Measurements from ENCODE around the gene DENND1A. TPM values are rescaled to one million over a fixed set of nuclear protein-coding genes. Genes with fewer than 3 reads are reported as not detected.

DENND1A gene
- total RNA-seq, 1 experiment from 2014 or later = 29.7 TPM

DNA sequence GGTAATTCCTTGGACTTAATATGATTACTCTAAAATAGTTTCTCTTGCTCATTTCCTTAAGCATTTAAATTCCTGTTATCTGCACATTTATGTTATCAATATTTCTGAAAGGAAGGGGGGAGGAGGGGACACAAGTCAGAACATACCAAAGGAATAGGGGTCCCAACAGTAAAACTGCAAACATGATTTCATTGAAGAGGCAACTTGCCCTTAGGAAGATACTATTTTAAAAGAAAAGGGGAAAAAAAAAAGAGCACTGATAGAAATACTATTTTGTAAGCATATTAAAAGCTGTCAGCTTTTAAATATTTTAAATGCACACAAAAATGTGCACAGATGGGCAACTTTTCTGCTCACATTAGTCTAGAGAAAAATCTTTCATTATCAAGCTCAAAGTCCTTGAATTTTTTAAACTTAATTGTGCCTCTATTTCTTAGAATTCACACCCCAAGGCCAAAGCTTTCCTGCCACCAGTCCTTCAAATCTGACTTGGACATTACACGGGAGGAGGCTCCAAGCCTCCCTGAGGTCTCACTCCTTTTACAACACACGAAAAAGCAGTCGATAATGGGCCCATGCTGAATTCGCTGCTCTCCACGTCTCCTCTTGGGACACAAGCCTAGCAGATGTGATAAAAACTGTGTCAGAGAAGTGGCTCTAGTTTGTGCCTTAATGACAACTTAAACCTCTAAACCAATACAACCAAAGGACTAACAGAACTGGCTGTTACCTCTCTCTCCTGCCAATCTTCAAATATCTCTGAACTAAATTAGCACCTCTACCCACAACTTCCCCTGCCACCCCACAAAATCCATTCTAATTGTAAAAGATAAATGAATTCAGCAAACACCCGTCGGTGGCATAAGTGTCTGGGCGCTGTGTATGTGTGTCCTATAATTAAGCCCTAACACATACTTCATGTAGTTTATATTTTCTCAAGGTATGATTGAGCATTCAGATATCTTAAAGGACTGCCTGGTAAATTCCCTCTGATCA, 154.3 kb downstream of the DENND1A start:
- H3K79me2 ChIP-seq (ENCODE audit: low read length) = no peaks in the 10 kb centered on the region
- H3K9me3 ChIP-seq (ENCODE audit: low read length) = no peaks in the 10 kb centered on the region
- TF ChIP-seq CTCF (conservative IDR thresholded peaks at IDR 0.05; ENCODE audit: low read depth, low read length) (no peak), EZH2 (IDR thresholded peaks at IDR 0.05; ENCODE audit: low read length, unreplicated experiment) (no peak), EZH2phosphoT487 (IDR thresholded peaks at IDR 0.05; ENCODE audit: borderline replicate concordance, low read length) (no peak)
- no peaks in the 10 kb centered on the region for H3K4me1 ChIP-seq (ENCODE audit: insufficient read depth, low read length)
- no peak overlapping the region for H3K9ac ChIP-seq (ENCODE audit: low read length)
- no peak overlapping the region for H3K27ac ChIP-seq (ENCODE audit: low read length)
- H3K4me3 ChIP-seq (ENCODE audit: low read length) = no peak overlapping the region
- H3K9me2 ChIP-seq (replicated peaks; ENCODE audit: low read length) = no peaks in the 10 kb centered on the region
- no peaks in the 10 kb centered on the region for H3K36me3 ChIP-seq (ENCODE audit: low read depth, low read length)
- no peak for ATAC-seq
- POLR2A ChIA-PET (ENCODE audit: unreplicated experiment) = no interaction called here
- H2AFZ ChIP-seq (ENCODE audit: low read length) = no peak overlapping the region
- intact Hi-C loops (cut with micrococcal nuclease) = no loop called here
- BruUV-seq (replicated peaks) = no TSS peak
- no peak overlapping the region for H3K4me2 ChIP-seq (ENCODE audit: low read length)
- DNase-seq = no peak
- H3F3A ChIP-seq (ENCODE audit: low read length, unreplicated experiment) = no peaks in the 10 kb centered on the region
- no peaks in the 10 kb centered on the region for H4K20me1 ChIP-seq (ENCODE audit: low read length)
- H3K27me3 ChIP-seq (ENCODE audit: low read length) = no peaks in the 10 kb centered on the region
- CTCF ChIA-PET = no interaction called here

GRCh38 chr9:123773783-123774182, 156.1 kb downstream of the DENND1A start:
- Histone ChIP-seq H4K20me1 (ENCODE audit: low read length) (no peaks in the 10 kb centered on the region), H3K79me2 (ENCODE audit: low read length) (no peaks in the 10 kb centered on the region)
- no peak for TF ChIP-seq EZH2phosphoT487 (IDR thresholded peaks at IDR 0.05; ENCODE audit: borderline replicate concordance, low read length)
- no peak for TF ChIP-seq CTCF (conservative IDR thresholded peaks at IDR 0.05; ENCODE audit: low read depth, low read length)
- no peak for TF ChIP-seq EZH2 (IDR thresholded peaks at IDR 0.05; ENCODE audit: low read length, unreplicated experiment)

GRCh38 chr9:123772967-123773366, 157.0 kb downstream of the DENND1A start:
- Histone ChIP-seq H2AFZ (ENCODE audit: low read length) (no peak overlapping the region), H3K4me1 (ENCODE audit: insufficient read depth, low read length) (no peaks in the 10 kb centered on the region), H3K9me2 (replicated peaks; ENCODE audit: low read length) (no peaks in the 10 kb centered on the region), H3K27ac (ENCODE audit: low read length) (no peak overlapping the region), H3K36me3 (ENCODE audit: low read depth, low read length) (no peaks in the 10 kb centered on the region), H3K9ac (ENCODE audit: low read length) (no peak overlapping the region), H3K9me3 (ENCODE audit: low read length) (no peaks in the 10 kb centered on the region), H4K20me1 (ENCODE audit: low read length) (no peaks in the 10 kb centered on the region), H3K4me3 (ENCODE audit: low read length) (no peak overlapping the region), H3F3A (ENCODE audit: low read length, unreplicated experiment) (no peaks in the 10 kb centered on the region), H3K4me2 (ENCODE audit: low read length) (no peak overlapping the region), H3K27me3 (ENCODE audit: low read length) (no peaks in the 10 kb centered on the region), H3K79me2 (ENCODE audit: low read length) (no peaks in the 10 kb centered on the region)
- no TSS peak for BruUV-seq (replicated peaks)
- no peak for TF ChIP-seq EZH2 (IDR thresholded peaks at IDR 0.05; ENCODE audit: low read length, unreplicated experiment)
- no peak for TF ChIP-seq CTCF (conservative IDR thresholded peaks at IDR 0.05; ENCODE audit: low read depth, low read length)
- TF ChIP-seq EZH2phosphoT487 (IDR thresholded peaks at IDR 0.05; ENCODE audit: borderline replicate concordance, low read length) = no peak
- ATAC-seq (no peak), DNase-seq (no peak)
- POLR2A ChIA-PET (ENCODE audit: unreplicated experiment) = no interaction called here
- CTCF ChIA-PET = no interaction called here
- intact Hi-C loops (cut with micrococcal nuclease) = no loop called here

More at GRCh38 chr9:123773783-123774182, 156.1 kb downstream of the DENND1A start:
- intact Hi-C loops (cut with micrococcal nuclease) = no loop called here
- DNase-seq (no peak), ATAC-seq (no peak)
- no peaks in the 10 kb centered on the region for H3K4me1 ChIP-seq (ENCODE audit: insufficient read depth, low read length)
- no peaks in the 10 kb centered on the region for H3F3A ChIP-seq (ENCODE audit: low read length, unreplicated experiment)
- H2AFZ ChIP-seq (ENCODE audit: low read length) = no peak overlapping the region
- no peaks in the 10 kb centered on the region for H3K27me3 ChIP-seq (ENCODE audit: low read length)
- no peaks in the 10 kb centered on the region for H3K9me2 ChIP-seq (replicated peaks; ENCODE audit: low read length)
- no peaks in the 10 kb centered on the region for H3K9me3 ChIP-seq (ENCODE audit: low read length)
- H3K9ac ChIP-seq (ENCODE audit: low read length) = no peak overlapping the region
- H3K27ac ChIP-seq (ENCODE audit: low read length) = no peak overlapping the region
- CTCF ChIA-PET = no interaction called here
- POLR2A ChIA-PET (ENCODE audit: unreplicated experiment) = no interaction called here
- no peak overlapping the region for H3K4me2 ChIP-seq (ENCODE audit: low read length)
- H3K4me3 ChIP-seq (ENCODE audit: low read length) = no peak overlapping the region
- no TSS peak for BruUV-seq (replicated peaks)
- H3K36me3 ChIP-seq (ENCODE audit: low read depth, low read length) = no peaks in the 10 kb centered on the region

Data from PC-3 (cell line).